SU-DHL-6 (cell line): ENCODE measurements around the gene PTPRN2.

Source experiments
- CTCF ChIP-seq: fragments of 200-600 bp; sonication (generic); IDR thresholded peaks from one replicate; pipeline ENCODE4 v1.5.1; 2017; ENCODE audit warnings: antibody characterized with exemption, mild to moderate bottlenecking, low read length, moderate library complexity; ENCODE audit not compliant: insufficient read depth, poor library complexity, severe bottlenecking
- EZH2phosphoT487 ChIP-seq: fragments of 200-600 bp; sonication (generic), shearing (Covaris generic); conservative IDR thresholded peaks from 2 replicates; pipeline ENCODE4 v1.6.1; 2018; ENCODE audit warnings: mild to moderate bottlenecking, antibody characterized with exemption, low read length, moderate library complexity, mixed read lengths

GRCh38 chr7:157922576-157922975 lies 665.0 kb downstream of the PTPRN2 start:
- no peak for TF ChIP-seq CTCF
- TF ChIP-seq EZH2phosphoT487: no peak
